Stimulated activated CD8-positive, alpha-beta memory T cell treated with anti-CD3 and anti-CD28 coated beads, Interleukin-4, amount 100 ng/mL, for 48 hours (primary cell): ENCODE results near the gene UBE2L6.

Experiments used
- DNase-seq: peaks from one replicate; pipeline ENCODE4 v3.0.0-alpha.2; 2020

The UBE2L6 gene

GRCh38 chr11:57527056-57527631 lies 40.3 kb downstream of the UBE2L6 start:
- peak; percentile 91 for DNase-seq

- DNase-seq = no peak
Measured at GRCh38 chr11:57523419-57523818, 44.1 kb downstream of the UBE2L6 start.

- DNase-seq = no peak
Measured at GRCh38 chr11:57521116-57521515, 46.4 kb downstream of the UBE2L6 start.

- DNase-seq = no peak
Measured at GRCh38 chr11:57516061-57516443, 51.4 kb downstream of the UBE2L6 start.

- peak; percentile 70 for DNase-seq
Measured at GRCh38 chr11:57515332-57516060, 52.0 kb downstream of the UBE2L6 start, which contains the start of gene SLC43A1. Gene SLC43A1 (minus strand): TSS chr11:57515702. CDS start chr11:57514111, 1,591 bp downstream.

- DNase-seq = peak; percentile 73
Measured at GRCh38 chr11:57514538-57515331, 52.7 kb downstream of the UBE2L6 start.

GRCh38 chr11:57513911-57514537 lies 53.4 kb downstream of the UBE2L6 start:
- DNase-seq = peak; percentile 54

GRCh38 chr11:57513452-57513795 lies 54.0 kb downstream of the UBE2L6 start:
- DNase-seq = no peak

GRCh38 chr11:57512646-57513451 lies 54.6 kb downstream of the UBE2L6 start:
- DNase-seq = no peak

GRCh38 chr11:57511741-57512430 lies 55.6 kb downstream of the UBE2L6 start:
- DNase-seq = no peak

- no peak for DNase-seq
Measured at GRCh38 chr11:57508341-57509170, 58.9 kb downstream of the UBE2L6 start.

GRCh38 chr11:57506522-57506921 lies 61.0 kb downstream of the UBE2L6 start:
- DNase-seq = no peak

- no peak for DNase-seq
Measured at GRCh38 chr11:57504511-57504910, 63.0 kb downstream of the UBE2L6 start.

GRCh38 chr11:57502870-57503269 lies 64.6 kb downstream of the UBE2L6 start:
- no peak for DNase-seq

- DNase-seq = no peak
Measured at GRCh38 chr11:57502376-57502775, 65.1 kb downstream of the UBE2L6 start.

- no peak for DNase-seq
Measured at GRCh38 chr11:57501953-57502352, 65.5 kb downstream of the UBE2L6 start.
